ENCODE data around the gene C11orf58. TPM values are rescaled to one million over a fixed set of nuclear protein-coding genes. Genes with fewer than 3 reads are reported as not detected.

Gene C11orf58
- total RNA-seq, 2 donors from 2014 or later = 120 to 128 TPM

DNA sequence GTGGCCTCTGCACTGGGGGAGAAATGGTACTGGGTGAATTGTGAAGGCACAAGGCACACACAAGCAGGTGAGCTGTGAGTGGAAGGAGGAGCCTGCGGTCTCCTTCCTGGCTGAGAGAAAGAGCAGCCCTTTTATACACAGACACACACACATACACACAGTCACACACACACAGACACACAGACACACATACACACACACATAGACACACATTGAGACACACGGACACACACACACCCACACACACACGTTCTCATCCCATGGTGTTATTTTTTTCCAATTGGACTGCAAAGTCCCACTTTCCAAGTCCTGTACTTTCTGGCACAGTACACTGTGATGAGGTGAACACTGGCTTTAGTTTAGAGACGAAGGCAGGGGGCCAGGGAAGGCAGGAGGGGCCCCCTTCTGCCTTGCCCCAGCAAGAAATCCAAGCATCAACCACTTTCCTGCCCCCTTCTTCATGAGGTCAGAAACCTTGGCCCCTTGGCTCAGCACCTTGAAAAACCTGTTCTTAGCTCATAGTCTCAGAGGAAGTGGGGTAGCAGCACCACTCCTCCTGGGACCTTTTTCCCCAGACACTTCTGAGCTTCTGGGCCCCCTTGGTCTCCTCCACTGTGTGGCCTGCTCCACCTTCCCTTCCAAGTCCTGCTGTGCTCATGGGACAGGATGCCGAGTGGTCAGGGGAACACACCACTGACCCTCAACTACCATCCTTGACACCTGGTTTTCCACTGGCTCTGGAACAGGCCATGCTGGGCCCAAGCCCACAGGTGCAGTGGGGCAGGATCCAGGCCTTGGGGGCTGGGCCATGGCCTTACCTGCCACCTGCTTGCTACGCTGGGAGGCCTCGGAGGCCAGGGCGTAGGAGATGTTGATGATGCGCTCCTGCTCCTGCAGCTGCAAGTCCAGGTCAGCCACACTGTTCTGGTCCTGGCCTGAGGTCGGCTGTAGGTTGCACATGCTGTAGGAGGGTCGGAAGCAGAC lies 43.8 kb downstream of the C11orf58 start:
- Histone ChIP-seq H3K36me3 (no peaks in the 10 kb centered on the region), H3K4me1 (peaks cover 0 to 40% of the 10 kb centered on the region in 2 donors), H3K9me3 (no peaks in the 10 kb centered on the region), H3K27me3 (no peaks in the 10 kb centered on the region), H3K27ac (no peak overlapping the region), H3K4me3 (no peak overlapping the region)
- TF ChIP-seq CTCF (IDR thresholded peaks at IDR 0.05) = no peak
- DNase-seq (ENCODE audit: low spot score) = no peak

GRCh38 chr11:16783321-16783801 lies 44.9 kb downstream of the C11orf58 start:
- no peak for TF ChIP-seq CTCF (IDR thresholded peaks at IDR 0.05)
- H3K36me3 ChIP-seq = no peaks in the 10 kb centered on the region
- H3K27me3 ChIP-seq = no peaks in the 10 kb centered on the region
- H3K9me3 ChIP-seq = no peaks in the 10 kb centered on the region
- H3K4me3 ChIP-seq = no peak overlapping the region
- no peak for DNase-seq (ENCODE audit: low spot score)
- H3K27ac ChIP-seq = no peak overlapping the region
- H3K4me1 ChIP-seq = peaks cover 0 to 46% of the 10 kb centered on the region in 2 donors

DNA sequence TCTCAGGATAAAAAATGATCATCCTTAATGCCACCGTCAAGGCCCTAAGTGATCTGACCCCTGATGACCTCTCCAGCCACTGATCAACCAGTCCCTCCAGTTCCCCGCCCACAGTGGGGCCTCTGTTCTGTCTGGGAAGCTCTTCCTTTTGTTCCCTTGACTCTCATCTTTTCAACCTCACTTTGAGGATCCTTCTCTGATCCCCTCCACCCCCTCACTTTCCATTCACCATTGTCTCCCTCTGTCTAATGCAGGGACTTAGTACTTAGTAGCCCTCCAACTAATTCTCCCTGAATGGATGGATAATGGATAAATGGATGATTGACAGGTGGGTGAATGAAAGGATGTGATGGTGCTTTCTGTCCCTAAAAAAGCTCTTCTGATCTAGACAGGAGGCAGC lies 45.6 kb downstream of the C11orf58 start:
- no peak for TF ChIP-seq CTCF (IDR thresholded peaks at IDR 0.05)
- H3K4me3 ChIP-seq = no peak overlapping the region
- no peaks in the 10 kb centered on the region for H3K9me3 ChIP-seq
- H3K27me3 ChIP-seq = no peaks in the 10 kb centered on the region
- peaks cover 0 to 54% of the 10 kb centered on the region in 2 donors for H3K4me1 ChIP-seq
- no peak for DNase-seq (ENCODE audit: low spot score)
- no peaks in the 10 kb centered on the region for H3K36me3 ChIP-seq
- H3K27ac ChIP-seq = peak overlapping the region in 1 of 2 donors; percentile 54

DNA sequence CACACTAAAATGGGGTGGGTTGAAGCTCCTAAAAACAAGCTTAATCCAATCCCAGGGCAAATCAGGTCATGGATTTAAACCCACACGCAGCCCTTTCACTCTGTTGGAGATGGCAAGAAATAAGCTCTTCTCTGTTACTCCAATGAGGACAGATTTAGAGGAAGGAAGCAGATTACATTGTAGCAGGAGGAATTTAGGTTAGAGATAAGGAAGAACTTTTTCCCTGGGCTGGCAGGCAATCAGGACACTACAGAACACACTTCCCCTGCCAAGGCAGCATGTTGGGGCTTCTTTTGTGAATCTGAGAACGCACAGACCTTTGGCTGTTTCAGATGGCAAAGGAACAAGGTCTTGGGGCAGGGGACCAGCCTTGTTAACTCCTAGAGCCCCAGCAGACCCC lies 46.2 kb downstream of the C11orf58 start:
- Histone ChIP-seq H3K27ac (peak overlapping the region in 1 of 2 donors; percentile 54), H3K4me3 (no peak overlapping the region), H3K27me3 (no peaks in the 10 kb centered on the region), H3K36me3 (no peaks in the 10 kb centered on the region), H3K9me3 (no peaks in the 10 kb centered on the region), H3K4me1 (peaks cover 0 to 58% of the 10 kb centered on the region in 2 donors)
- DNase-seq (ENCODE audit: low spot score) = no peak
- no peak for TF ChIP-seq CTCF (IDR thresholded peaks at IDR 0.05)

DNA sequence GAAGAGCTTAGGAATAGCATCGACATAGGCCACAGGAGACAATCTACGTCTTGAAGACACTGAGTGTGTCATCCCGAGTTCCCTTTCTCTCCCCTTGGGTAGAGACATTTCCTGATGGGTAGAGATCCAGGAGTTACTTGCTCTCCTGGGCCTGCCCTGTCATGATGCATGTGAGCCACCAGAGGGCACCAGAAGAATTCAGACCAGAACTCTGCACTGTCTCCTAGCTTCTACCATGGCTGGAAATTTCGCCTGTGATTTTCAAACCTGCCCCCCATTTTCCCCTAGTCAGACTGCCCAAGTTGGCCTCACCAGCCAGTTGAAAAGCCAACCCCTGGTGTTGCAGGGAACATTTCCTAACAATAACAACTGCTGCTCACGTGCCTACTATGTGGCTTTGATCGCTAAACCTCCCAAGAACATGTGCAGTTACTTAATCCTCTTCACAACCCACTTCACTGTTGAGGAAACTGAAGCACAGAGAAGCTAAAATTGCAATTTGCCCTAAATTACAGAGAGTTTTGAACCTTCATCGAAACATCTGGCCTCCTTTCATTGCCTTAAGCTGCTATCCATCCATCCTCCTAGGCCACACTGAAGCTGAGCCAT lies 47.2 kb downstream of the C11orf58 start:
- no peaks in the 10 kb centered on the region for H3K36me3 ChIP-seq
- no peak overlapping the region for H3K4me3 ChIP-seq
- H3K27me3 ChIP-seq = no peaks in the 10 kb centered on the region
- H3K4me1 ChIP-seq = peaks cover 0 to 61% of the 10 kb centered on the region in 2 donors
- peak; percentile 89 to 94 for TF ChIP-seq CTCF (IDR thresholded peaks at IDR 0.05)
- peak overlapping the region in 1 of 2 donors; percentile 54 for H3K27ac ChIP-seq
- peak; percentile 91 for DNase-seq (ENCODE audit: low spot score)
- H3K9me3 ChIP-seq = no peaks in the 10 kb centered on the region

Data from right atrium auricular region (tissue), 2 donors.